Right forelimb (tissue), 1 donor: ENCODE results near the gene MRPS7.
"Not testable (repeated sequence)": the region's sequence is repeated elsewhere in the genome, so short reads cannot be mapped to it uniquely, and the experiment has no call there.

Experiments used
- DNase-seq: peaks from one replicate; pipeline ENCODE4 v3.0.0-alpha.2; 2018

The MRPS7 gene

DNA sequence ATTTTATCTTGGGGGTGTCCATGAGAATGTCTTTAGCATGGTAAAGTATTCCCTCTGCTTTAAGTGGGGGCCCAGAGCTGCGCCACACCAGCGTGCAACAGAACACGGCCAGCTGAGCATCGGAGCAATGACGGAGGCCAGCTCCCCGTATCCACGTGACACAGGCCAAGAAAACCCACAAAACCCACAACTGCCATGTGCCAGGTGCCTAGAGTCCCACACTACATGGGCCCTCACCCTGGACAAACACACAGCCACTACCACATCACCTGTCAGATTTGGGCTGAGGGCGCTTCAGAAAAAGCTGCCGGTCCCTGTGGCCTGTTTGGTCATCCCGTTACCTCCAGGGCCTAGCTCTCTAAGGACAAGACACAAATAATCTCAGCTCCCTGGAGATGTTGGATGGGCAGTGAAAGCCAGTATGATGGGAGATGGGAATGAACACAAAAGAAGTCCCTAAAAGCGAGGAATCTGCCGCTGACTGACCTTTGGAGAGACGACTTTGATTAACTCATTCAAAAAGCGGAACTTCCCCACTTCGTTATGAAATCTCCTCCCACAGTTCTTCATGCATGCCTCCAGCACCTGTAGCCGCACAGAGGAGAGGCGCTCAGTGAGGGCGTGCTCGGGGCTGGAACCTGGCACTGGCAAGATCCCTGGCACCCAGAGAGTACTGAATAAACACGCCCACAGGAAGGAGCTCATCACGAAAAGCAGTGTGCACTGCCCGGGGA lies 17.4 kb upstream of the MRPS7 start:
- DNase-seq = no peak

GRCh38 chr17:75245011-75245410 lies 16.7 kb upstream of the MRPS7 start:
- DNase-seq = no peak

GRCh38 chr17:75246404-75246803 lies 15.3 kb upstream of the MRPS7 start:
- DNase-seq = no peak

DNA sequence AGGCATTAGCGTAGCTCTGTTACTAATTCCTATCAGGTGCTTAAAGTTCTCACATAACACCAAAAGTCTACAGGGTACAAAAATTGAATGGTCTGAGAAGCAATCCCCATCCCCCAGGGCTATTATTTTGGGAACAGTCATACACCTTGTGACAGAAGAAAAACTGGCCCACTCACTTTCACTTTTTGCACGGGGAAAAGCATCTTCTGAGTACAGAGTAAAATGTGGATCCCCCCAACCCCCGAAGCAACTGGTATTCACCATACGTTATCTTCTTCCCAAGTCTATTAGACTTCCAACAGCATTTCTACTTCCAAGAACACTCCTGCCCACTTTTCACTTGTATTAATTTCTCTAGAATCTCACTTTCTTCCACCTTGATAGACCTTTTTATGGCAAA lies 12.1 kb upstream of the MRPS7 start:
- no peak for DNase-seq

- DNase-seq = no peak
These were observed 11.6 kb upstream of the MRPS7 start for GRCh38 chr17:75250009-75250471.

GRCh38 chr17:75252039-75252816 lies 9.5 kb upstream of the MRPS7 start:
- DNase-seq = no peak

DNA sequence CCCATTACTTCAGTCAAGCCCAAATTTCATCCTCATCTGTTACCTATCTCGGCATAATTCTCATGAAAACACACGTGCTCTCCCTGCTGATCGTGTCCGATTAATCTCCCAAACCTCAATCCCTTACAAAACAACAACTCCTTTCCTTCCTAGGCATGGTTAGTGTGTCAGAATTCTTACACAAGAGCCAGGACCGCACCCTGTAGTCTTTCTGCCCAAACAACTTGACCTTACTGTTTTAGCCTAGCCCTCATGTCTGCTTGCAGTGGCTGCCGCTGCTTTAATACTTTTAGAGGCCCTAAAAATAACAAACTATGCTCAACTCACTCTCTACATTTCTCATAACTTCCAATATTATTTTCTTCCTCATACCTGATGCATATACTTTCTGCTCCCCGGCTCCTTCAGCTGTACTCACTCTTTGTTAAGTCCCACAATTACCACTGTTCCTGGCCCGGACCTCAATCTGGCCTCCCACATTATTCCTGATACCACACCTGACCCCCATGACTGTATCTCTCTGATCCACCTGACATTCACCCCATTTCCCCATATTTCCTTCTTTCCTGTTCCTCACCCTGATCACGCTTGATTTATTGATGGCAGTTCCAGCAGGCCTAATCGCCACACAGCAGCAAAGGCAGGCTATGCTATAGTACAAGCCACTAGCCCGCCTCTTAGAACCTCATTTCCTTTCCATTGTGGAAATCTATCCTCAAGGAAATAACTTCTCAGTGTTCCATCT lies 5.6 kb upstream of the MRPS7 start:
- not testable (repeated sequence) for DNase-seq

DNA sequence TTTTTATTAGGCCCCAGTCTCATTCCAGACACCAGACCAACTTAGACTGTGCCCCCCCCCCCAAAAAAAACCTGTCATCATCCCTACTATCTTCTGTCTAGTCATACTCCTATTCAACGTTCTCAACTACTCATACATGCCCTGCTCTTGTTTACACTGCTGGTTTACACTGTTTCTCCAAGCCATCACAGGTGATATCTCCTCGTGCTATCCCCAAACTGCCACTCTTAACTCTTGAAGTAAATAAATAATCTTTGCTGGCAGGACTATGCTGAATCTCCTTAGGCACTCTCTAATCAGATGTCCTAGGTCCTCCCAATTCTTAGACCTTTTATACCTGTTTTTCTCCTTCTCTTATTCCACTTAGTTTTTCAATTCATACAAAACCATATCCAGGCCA lies 4.5 kb upstream of the MRPS7 start:
- not testable (repeated sequence) for DNase-seq

DNA sequence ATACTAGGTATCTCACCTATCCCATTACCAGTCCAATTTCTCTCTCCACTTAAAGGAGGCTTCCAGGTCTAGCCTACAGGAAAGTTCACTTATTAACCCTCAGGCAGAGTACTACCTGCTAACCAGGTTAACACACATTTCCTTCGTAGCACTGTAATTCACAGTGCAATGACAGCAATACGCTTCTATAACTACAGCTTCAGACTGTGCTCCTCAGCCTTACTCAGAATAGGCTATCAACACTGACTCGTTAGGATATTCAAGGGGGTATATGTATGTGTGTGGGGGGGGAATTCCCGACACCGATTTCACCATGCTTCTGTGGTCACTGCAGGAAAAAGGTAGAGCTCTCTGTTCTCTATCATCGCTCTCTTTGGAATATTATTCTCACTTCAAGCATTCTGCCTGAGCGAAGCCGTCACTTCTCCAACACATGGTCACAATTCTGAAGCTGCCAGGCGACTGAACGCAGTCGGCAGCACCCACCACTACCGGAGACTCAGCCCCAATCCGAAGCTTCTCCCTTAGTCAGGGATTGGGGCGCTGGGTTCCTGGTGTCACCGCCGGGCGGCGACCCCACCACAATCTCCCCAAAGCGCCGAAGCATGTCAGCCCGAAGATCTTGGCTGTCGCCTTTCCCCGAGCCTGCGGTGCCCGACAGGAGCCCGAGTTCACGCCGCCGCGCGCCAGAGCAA lies 891 bp upstream of the MRPS7 start:
- DNase-seq = no peak

- no peak for DNase-seq
These were observed 480 bp downstream of the MRPS7 start for GRCh38 chr17:75262112-75262606.

DNA sequence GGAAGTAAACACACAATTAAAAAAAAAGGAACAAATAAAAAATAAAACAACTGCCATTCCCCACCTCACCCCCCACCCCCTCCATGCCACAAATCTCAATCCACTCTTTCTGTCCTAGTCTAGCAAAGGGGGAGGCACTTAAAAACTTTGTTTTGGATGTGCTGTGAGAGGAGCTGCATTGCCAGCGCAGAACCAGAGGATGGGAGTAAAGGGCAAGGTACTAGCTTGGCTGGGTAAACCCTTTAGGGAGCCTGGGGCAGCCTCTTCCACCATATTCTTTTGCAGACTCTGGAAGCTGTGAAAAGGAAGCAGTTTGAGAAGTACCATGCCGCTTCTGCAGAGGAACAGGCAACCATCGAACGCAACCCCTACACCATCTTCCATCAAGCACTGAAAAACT lies 1.4 kb downstream of the MRPS7 start:
- no peak for DNase-seq

GRCh38 chr17:75265614-75266315 lies 4.1 kb downstream of the MRPS7 start:
- DNase-seq = no peak

GRCh38 chr17:75266316-75267152 lies 4.9 kb downstream of the MRPS7 start:
- no peak for DNase-seq

DNA sequence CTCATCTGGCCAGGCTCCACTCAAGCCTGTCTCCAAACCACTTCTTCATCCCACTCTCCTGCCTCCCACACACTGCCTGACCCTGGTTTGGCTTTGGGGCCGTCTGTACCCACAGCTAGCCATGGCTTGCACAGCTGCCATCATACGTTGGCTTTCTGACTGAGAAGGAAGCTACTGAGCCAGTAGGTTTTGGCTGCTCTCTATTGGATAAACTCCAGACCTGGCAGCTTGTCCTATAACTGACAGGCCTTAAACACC lies 5.4 kb downstream of the MRPS7 start:
- no peak for DNase-seq

DNA sequence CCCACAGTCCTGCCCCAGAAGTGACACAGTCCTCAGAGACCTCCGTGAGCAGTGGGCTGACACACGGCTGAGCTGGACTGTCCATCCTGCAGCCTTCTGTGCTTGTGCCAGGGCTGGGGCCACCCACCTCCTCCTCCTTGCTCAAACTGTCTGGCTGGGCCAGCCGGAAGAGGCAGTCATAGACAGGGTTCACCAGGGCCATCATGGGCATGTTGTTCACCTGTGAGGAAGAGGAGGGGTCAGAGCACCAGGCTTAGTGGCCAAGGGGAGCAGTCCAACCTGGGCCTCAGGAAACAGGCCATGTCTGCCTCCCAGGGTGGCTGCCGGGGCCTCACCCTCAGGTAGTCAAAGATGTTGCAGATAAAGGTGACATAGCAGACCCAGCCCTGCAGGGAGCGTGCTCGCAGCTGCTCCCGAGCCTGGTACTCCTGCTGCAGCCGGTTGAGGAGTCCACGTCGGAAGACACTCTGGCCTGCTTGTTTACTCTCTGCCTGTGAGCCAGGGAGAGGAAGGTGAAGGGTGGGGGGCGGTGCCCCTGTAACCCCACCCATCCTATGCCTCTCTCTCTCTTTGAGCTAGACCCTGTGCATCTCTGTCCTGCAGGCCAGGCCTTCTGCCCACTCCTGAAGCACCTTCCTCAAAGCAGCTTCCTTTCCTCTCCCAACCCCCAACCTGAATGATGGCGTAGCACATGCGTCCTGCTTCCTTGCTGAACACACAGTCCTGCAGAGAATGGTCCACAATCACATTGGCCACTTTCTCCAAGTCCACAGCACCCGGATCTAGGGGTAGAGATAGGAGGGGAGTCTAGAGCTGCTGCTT lies 5.9 kb downstream of the MRPS7 start:
- no peak for DNase-seq

- DNase-seq = no peak
These were observed 8.2 kb downstream of the MRPS7 start for GRCh38 chr17:75269844-75270217.

- DNase-seq = peak; percentile 79
These were observed 8.7 kb downstream of the MRPS7 start for GRCh38 chr17:75270218-75270965.

GRCh38 chr17:75270966-75271232 lies 9.2 kb downstream of the MRPS7 start, which contains the start of gene MIF4GD:
MIF4GD (minus strand) TSS chr17:75271231; CDS start chr17:75270195, 1,036 bp downstream.
- DNase-seq = no peak

DNA sequence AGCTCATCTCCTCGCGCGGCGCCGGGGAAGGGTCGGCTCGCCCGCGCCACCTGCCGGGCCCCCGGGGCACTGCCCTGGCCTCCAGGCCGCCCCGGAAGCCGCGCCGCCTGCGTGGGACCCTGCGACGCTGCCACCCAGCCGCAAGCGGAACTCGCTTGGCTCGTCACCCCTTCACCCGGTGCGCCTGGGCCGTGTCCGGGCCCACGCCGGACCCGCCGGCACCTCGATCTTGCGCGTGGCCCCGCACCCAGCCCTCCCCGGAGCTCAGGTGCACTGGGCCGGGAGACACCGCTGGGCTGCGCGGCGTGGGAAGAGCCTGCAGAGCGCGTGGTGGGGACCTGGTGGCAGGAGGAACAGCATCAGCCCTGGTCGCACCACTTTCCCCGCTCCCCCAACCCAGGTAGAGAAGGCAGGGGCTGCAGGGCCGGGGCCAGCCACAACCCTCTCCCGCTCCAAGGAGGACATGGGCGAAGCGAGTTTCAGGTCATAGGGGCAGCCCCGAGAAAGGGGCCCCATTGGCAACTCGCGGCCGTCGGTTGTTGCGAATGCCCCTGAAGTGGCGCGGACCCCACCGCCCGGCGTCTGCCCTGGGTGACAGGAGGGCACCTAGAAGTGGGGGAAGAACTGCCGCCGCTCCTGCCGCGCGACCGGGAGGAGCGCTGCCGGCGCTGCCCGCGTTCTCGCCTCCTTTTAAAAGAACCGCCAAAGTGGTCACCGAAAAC lies 9.7 kb downstream of the MRPS7 start:
- peak; percentile 88 for DNase-seq
